ENCODE measurements around the gene ENAH.
"Not testable (repeated sequence)": the region's sequence is repeated elsewhere in the genome, so short reads cannot be mapped to it uniquely, and the experiment has no call there.

ENAH gene

GRCh38 chr1:225652729-225653462 lies at the start of gene ENAH:
ENAH (minus strand) TSS chr1:225653123; CDS start chr1:225652690, 433 bp downstream.
- peak; percentile 57 to 82 for DNase-seq

DNA sequence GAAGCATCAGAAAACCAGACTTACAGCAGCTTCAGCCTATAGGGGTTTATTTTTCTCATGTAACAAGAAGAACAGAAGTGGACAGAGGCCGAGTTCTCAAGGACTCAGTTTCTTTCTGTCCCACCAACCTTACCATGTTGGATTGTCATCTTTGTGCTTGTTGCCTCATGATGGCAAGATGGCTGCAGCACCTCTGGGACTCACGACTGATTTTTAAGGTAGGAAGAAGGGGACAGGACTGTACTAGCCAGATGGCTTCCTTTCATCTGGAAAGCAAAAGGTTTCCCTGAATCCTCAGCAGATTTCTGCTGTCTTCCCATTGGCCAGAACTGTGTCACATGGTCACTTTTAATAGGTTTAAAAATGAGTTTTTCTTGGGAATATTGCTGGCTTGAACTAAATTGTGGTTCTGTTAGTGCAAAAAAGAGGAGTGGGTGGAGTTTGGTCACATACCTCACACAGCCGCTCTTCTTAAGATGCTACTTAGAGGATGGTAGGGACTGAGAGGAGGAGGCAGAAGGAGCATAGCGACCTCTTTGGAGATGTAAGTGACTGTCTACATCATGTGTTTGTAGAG lies 48.1 kb upstream of the ENAH start:
- DNase-seq, result no peak

GRCh38 chr1:225700164-225700821 lies 47.4 kb upstream of the ENAH start:
- no peak for DNase-seq

GRCh38 chr1:225699336-225699735 lies 46.4 kb upstream of the ENAH start:
- DNase-seq, result peak in 1 of 2 experiments; percentile 55

DNA sequence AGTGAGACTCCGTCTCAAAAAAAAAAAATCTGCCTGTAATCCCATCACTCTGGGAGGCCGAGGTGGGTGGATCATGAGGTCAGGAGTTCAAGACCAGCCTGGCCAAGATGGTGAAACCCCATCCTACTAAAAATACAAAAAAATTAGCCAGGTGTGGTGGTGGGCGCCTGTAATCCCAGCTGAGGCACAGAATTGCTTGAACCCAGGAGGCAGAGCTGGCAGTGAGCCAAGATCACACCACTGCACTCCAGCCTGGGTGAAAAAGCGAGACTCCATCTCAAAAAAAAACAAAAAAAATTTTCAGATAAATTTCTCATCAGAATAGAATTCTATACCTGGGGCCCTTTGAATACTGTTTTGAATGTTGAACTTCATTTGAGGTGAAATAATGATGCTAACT lies 45.3 kb upstream of the ENAH start:
- not testable (repeated sequence) for DNase-seq

GRCh38 chr1:225697428-225697827 lies 44.5 kb upstream of the ENAH start:
- peak in 1 of 2 experiments; percentile 42 for DNase-seq

DNA sequence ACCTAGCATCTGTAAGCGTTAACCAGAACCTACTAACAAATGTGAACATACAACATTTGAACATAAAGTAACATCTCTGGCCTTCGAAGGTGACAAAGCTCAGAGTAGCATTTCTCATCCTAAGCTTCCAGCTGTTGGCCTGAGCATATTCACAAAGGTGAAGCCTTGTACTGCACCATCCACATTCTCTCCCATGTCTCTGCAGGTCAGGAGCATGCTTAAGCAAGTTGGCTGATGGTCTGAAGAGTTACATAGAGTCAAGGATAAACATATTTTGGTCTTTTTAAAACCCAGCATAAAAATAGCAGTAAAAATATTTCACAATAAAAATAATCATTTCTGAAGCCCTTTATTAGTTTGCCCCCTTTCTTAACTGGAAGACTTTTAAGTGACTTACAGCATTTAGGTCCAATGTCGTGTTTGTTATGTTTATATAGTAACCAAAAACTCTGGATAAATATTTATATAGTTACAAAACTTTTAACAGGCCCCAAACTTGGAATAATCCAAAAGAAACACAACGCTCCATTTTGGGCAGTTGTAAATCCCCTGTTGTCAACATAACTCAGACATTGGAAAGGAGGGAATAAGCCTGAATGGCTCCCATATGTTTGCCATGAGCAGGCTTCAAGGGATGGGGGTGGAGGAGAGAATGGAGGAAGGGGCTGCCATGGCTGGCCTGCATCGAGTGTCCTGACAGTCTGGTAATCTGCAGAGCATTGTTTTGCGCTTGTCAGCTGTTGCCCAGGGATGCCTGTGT lies 42.8 kb upstream of the ENAH start:
- DNase-seq, result peak in 1 of 2 experiments; percentile 24

DNA sequence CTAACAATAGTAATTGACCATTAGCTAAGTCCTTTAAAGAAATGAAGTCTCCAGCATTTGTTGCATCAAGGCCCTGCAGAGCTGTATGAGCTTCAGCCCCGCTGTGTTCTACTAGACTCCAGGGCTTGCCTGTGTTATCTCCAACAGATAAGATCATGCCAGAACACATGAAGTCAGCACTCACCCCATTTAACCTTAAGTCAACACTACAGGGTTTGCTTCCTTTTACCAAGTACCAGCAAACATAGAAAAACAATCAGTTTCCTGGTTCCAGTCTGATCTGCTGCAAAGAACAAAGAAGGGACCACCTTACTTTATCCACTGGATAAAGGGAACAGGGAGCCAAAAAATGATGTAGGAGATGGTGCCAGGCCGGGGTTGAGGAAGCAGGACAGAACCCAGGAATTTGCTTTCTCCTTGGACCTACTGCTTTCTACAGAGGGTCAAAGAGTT lies 41.3 kb upstream of the ENAH start:
- DNase-seq, result no peak

- not testable (repeated sequence) for DNase-seq
Measured at GRCh38 chr1:225693697-225694096, 40.8 kb upstream of the ENAH start.

GRCh38 chr1:225693085-225693696 lies 40.3 kb upstream of the ENAH start:
- no peak for DNase-seq

DNA sequence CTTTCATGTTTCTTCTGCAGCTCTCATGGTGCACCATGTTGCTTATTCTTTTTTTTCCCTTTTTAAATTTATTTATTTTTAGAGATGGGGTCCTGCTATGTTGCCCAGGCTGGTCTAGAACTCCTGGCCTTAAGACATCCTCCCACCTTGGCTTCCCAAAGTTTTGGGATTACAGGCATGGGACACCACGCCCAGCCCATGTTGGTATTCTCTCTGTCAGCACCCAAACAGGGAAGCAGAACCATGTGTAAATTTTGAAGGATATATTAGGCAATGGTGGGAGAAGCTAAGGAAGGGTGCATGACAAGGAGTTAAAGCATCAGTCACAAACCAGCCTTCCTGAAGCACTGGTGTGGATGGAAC lies 39.6 kb upstream of the ENAH start:
- no peak for DNase-seq

DNA sequence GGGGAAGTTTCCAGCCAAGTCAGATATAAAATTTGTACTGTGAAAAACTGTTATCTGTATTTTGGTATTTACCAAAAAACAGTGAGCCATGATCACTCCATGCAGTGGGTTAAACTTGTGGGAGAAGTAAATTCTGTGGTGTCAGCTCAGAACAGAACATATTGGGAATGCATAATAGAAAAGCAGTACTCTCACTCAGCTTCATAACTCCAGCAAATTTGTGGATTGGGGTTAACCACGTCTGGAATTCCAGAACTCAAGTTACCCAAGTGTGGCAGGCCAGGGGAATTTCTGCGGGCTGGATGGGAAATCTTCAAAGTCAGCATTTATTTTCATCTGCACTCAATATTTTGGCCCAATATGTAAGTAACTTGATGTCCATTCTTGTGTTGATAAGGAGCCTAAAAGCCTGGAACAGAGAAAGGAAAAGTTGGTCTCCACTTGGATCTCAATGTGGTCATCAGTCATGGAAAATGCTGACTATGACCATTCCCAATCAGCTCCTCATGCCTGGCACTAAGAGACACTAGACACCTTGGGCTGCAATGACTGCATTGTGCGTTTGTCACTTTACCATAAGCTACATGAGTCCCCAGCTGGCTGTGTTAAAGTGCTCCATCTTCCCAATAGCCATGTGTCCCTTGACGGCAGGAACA lies 39.1 kb upstream of the ENAH start:
- DNase-seq, result no peak

- DNase-seq, result no peak
Measured at GRCh38 chr1:225691377-225691776, 38.5 kb upstream of the ENAH start.

DNA sequence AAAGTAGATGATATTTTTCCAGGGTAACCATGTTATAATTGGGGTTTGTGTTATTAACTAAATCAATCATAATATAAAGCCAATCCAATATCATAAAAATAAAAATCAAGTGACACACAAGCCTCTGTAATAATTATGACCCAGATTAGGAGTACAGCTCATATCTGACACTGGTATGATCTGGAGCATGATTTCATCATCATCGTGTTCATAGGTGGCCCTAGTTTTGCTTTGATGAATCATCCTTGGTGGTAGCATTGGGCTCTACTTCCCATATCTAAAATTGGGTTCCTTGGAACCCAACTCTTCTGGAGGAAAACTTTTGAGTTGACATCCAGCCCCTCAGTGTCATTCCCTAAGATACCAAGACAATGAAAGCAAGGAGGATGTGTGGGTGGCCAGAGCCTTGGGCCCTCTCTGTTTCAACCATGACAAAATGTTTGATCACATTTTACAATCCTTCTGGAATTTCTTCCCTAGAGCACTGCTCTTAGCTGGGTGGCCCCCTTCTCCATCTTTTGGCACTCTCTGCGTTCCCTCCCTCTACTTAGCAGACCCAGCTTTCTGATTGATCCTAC lies 37.0 kb upstream of the ENAH start:
- DNase-seq, result no peak

DNA sequence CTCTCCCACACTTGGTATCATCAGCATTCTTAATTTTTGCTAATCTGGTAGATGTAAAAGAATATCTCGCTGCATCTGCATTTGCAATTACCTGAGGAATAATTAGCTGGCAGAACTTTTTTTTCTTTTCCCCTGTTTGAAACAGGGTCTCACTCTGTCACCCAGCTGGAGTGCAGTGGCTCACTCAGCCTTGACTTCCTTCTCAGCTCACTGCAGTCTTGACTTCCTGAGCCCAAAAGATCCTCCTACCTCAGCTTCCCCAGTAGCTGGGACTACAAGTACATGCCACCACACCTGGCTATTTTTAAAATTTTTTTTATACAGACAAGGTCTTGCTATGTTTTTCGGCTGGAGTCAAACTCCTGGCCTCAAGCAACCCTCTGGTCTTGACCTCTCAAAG lies 35.4 kb upstream of the ENAH start:
- DNase-seq, result no peak

DNA sequence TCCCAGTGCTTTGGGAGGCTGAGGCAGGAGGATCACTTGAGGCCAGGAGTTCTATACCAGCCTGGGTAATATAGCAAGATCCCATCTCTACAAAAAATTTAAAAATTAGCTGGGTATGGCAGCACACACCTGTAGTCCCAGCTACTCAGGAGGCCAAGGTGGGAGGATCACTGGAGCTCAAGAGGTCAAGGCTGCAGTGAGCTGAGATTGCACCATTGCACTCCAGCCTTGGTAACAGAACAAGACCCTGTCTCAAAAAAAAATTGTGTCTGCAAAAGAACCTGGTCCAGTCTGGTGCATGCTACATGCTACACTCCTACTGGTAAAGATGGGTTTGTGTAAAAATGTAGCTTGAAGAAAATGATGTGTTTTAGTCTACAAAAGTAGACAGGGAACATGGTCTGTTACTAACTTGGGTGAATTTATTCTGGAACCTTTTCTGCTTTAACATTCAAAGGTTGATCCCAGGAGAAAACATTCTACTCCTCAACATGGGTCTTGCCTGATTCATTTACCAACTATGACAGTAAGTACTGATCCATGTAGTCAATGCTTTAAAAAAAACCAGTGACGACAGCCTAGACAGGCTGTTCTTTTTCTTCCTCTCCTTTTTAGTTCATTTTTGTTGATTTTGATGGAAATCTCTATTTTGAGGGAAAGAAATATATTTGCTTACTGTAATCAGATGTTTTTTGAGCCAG lies 32.7 kb upstream of the ENAH start:
- no peak for DNase-seq

- no peak for DNase-seq
Measured at GRCh38 chr1:225684741-225685140, 31.8 kb upstream of the ENAH start.

- no peak for DNase-seq
Measured at GRCh38 chr1:225681231-225681630, 28.3 kb upstream of the ENAH start.

- DNase-seq, result peak in 1 of 2 experiments; percentile 43
Measured at GRCh38 chr1:225678545-225678944, 25.6 kb upstream of the ENAH start.

GRCh38 chr1:225677350-225678124 lies 24.6 kb upstream of the ENAH start:
- peak in 1 of 2 experiments; percentile 21 for DNase-seq
